Limb (tissue), 2 donors: ENCODE measurements around the gene ALDH1A1.

Source experiments
- DNase-seq, 2 donors: peaks; one replicate each; pipeline ENCODE4 v3.0.0-alpha.2; 2016; ENCODE audit errors: extremely low spot score in 2 of 2

Gene ALDH1A1

DNA sequence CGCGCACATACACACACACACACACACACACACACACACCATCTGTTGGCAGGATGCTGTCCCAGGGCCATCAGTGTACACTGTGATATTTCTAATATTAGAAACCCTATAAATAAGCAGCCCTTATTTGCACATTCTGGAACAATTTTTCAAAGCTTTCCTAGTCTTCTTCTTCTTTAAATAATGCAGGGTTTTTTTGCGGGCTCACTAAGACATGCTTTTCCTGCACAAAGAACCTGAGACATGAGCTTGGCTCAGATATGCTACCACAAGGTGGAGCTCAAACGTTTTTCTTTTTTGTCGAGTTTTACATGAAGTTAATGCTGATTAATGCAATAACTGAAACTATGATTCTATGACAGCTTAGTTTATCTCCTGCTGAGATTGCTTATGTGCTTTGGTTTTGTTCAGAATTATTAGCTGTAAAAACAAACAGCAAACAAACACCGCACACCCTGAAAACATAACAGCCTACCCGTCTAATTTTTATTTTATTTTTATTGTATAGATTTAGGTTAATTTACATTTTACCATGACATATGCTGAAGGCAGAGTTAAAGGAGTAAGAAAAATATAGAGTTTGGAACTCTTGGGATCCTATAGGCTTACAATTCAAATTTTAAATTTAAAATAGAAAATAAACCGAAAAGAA is 95.8 kb downstream of the ALDH1A1 start:
- DNase-seq: peak in 1 of 2 donors; percentile 71

DNA sequence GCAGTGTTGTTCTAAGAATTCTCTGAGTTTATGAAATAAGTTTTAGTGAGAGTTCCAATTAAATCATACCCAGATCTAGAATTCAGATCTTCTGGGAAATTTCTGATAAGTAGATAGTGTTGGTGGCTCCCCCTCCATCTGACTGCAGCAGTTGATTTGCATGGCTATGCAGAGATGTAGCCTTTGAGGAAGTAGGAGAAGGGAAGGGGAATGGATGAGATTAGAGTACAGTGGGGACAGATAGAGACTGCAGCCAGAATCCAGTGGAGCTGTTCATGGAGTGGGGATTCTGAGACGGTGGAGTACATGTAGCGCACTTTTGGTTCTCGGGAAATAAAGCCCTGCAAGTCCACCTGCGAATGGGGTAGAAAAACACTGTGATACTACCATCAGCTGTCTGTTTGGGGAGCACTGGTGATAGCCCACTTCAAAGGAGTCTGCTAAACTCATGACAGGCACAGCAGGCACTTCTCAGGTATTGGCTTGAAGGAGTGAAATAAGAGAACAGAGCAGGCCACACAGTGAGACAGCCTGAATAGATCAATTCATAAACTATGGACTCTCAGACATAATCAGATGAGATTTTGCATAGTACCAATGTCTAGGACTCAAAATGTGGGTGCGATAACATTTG is 96.8 kb downstream of the ALDH1A1 start:
- no peak for DNase-seq

DNA sequence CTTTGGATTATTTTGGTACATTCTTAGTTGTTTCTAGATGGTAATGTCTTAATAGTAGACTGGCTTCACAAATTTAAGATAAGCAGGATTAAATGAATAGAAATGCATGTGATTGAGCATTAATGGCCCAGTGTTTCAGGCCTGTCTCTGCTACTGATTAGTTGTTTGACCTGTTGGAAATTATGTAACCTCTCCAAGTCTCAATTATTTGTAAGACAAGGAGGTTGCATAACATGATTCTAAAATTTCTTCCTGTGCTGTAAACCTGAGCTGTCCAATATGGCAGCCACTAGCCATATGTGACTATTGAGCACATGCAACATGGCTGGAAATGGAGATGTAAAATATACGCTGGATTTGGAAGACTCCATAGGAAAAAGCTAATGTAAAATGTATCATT is 97.5 kb downstream of the ALDH1A1 start:
- no peak for DNase-seq
